ENCODE data around the gene FOXE3.

Gene FOXE3

DNA sequence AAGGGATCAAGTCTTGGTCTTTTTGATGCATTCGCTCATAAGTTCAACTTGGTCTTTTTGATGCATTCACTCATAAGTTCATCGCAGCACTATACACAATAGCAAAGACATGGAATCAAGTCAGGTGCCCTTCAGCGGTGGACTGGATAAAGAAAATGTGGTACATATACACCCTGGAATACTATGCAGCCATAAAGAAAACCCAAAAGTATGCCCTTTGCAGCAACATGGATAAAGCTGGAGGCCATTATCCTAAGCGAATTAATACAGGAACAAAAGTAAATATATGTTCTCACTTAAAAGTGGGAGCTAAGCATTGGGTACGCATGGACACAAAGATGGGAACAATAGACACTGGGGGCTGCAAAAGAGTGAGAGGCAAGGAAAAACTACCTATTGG is 29.8 kb upstream of the FOXE3 start:
- Histone ChIP-seq H3K4me2 (ENCODE audit: insufficient read depth, low read length) (no peak overlapping the region), H3K9ac (ENCODE audit: low read depth, low read length) (no peak overlapping the region), H3K9me3 (ENCODE audit: insufficient read depth, low read length, severe bottlenecking) (no peaks in the 10 kb centered on the region), H4K20me1 (ENCODE audit: insufficient read depth, low read length) (peaks cover 4% of the 10 kb centered on the region; the same call in 1 of the 2 replicates), H3K4me3 (ENCODE audit: low read depth in 1 of 2, low read length in 2 of 2) (no peak overlapping the region), H2AFZ (ENCODE audit: low read depth, low read length) (no peak overlapping the region), H3K27ac (ENCODE audit: low read length) (no peak overlapping the region), H3K36me3 (ENCODE audit: insufficient read depth, low read length) (peaks cover 15% of the 10 kb centered on the region; the same call in 1 of the 2 replicates), H3K27me3 (ENCODE audit: insufficient read depth, low read length, poor library complexity) (no peaks in the 10 kb centered on the region), H3K79me2 (ENCODE audit: insufficient read depth, low read length) (no peaks in the 10 kb centered on the region), H3K4me1 (ENCODE audit: insufficient read depth, low read length) (no peaks in the 10 kb centered on the region)
- TF ChIP-seq EZH2 (IDR thresholded peaks at IDR 0.05; ENCODE audit: borderline replicate concordance, low read depth, low read length, severe bottlenecking), result no peak
- TF ChIP-seq, protein P1, sequence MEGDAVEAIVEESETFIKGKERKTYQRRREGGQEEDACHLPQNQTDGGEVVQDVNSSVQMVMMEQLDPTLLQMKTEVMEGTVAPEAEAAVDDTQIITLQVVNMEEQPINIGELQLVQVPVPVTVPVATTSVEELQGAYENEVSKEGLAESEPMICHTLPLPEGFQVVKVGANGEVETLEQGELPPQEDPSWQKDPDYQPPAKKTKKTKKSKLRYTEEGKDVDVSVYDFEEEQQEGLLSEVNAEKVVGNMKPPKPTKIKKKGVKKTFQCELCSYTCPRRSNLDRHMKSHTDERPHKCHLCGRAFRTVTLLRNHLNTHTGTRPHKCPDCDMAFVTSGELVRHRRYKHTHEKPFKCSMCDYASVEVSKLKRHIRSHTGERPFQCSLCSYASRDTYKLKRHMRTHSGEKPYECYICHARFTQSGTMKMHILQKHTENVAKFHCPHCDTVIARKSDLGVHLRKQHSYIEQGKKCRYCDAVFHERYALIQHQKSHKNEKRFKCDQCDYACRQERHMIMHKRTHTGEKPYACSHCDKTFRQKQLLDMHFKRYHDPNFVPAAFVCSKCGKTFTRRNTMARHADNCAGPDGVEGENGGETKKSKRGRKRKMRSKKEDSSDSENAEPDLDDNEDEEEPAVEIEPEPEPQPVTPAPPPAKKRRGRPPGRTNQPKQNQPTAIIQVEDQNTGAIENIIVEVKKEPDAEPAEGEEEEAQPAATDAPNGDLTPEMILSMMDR (IDR thresholded peaks at IDR 0.05; ENCODE audit: borderline replicate concordance, extremely low read depth, low read length, poor library complexity, severe bottlenecking), result no peak
- ATAC-seq (ENCODE audit: insufficient read depth, low read depth) (no peak), DNase-seq (no peak)

DNA sequence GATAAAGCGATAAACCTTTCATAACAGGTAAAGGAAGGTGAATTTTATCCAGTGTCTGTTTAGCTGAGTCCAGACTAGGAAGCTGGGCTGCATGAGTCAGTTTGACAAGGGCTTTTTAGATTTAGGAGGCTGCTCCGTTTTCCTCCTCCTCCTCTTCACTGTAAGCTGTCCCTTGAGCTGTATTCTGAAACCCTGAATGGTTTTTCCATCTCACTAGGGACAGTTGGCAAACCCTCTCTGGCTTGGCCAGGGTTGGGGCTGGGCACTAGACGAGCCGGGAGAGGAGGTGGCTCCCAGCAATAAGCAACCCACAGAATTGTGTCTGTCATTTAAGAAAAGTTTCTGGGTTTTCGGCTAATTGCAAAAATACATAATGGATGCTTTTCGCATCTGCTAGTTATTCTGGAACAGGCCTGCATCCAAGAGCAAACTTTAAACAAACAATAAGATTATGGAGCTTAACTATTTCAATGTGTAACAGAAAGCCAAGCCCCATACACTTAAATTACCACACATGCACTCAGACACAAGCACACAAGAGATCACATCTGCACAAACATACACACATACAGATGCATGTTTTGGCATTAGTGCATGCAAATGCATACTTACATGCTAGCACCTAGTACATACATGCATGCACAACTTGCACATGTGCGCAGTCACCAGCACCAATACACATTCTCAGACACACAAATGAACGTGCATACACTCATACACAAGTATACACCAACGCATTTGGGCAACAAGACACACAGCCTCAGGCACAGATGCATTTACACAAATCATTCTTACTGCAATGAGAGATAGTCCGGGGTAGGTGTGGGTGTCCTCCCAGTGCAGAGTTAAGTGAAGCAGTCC is 27.8 kb upstream of the FOXE3 start:
- DNase-seq (no peak), ATAC-seq (ENCODE audit: insufficient read depth, low read depth) (peak; percentile 18; the same call in 1 of the 3 replicates)
- no peak overlapping the region for H3K4me2 ChIP-seq (ENCODE audit: insufficient read depth, low read length)
- H3K27me3 ChIP-seq (ENCODE audit: insufficient read depth, low read length, poor library complexity), result no peaks in the 10 kb centered on the region
- TF ChIP-seq EZH2 (IDR thresholded peaks at IDR 0.05; ENCODE audit: borderline replicate concordance, low read depth, low read length, severe bottlenecking), result no peak
- TF ChIP-seq, protein P1 (IDR thresholded peaks at IDR 0.05; ENCODE audit: borderline replicate concordance, extremely low read depth, low read length, poor library complexity, severe bottlenecking), result no peak
- no peak overlapping the region for H3K9ac ChIP-seq (ENCODE audit: low read depth, low read length)
- no peaks in the 10 kb centered on the region for H3K79me2 ChIP-seq (ENCODE audit: insufficient read depth, low read length)
- no peak overlapping the region for H2AFZ ChIP-seq (ENCODE audit: low read depth, low read length)
- no peak overlapping the region for H3K4me3 ChIP-seq (ENCODE audit: low read depth in 1 of 2, low read length in 2 of 2)
- no peak overlapping the region for H3K27ac ChIP-seq (ENCODE audit: low read length)
- no peaks in the 10 kb centered on the region for H3K4me1 ChIP-seq (ENCODE audit: insufficient read depth, low read length)
- H4K20me1 ChIP-seq (ENCODE audit: insufficient read depth, low read length), result peaks cover 4% of the 10 kb centered on the region; the same call in 1 of the 2 replicates
- 0 out of 2 replicates have a peak, but pooled peaks cover under 1% of the 10 kb centered on the region for H3K36me3 ChIP-seq (ENCODE audit: insufficient read depth, low read length)
- H3K9me3 ChIP-seq (ENCODE audit: insufficient read depth, low read length, severe bottlenecking), result no peaks in the 10 kb centered on the region

DNA sequence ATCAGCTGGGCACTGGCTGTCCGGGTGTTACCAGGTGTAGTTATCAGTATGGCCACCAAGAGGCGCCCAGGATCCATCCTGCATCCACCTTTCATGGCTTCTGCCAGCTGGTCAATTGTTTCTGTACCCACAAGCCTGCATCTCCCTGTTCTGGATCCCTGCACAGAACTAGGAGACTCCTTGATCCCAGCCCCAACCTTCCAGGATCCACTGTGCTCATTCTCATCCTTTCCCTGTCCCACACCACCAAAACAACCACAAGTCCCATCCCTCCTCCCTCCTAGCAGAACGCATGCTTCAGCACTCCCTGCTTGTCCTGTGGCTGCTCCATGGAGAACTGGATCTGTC is 27.2 kb upstream of the FOXE3 start:
- Histone ChIP-seq H3K79me2 (ENCODE audit: insufficient read depth, low read length) (no peaks in the 10 kb centered on the region), H3K4me1 (ENCODE audit: insufficient read depth, low read length) (no peaks in the 10 kb centered on the region), H2AFZ (ENCODE audit: low read depth, low read length) (no peak overlapping the region), H3K4me2 (ENCODE audit: insufficient read depth, low read length) (no peak overlapping the region), H3K9ac (ENCODE audit: low read depth, low read length) (no peak overlapping the region), H3K27me3 (ENCODE audit: insufficient read depth, low read length, poor library complexity) (no peaks in the 10 kb centered on the region), H3K4me3 (ENCODE audit: low read depth in 1 of 2, low read length in 2 of 2) (no peak overlapping the region), H4K20me1 (ENCODE audit: insufficient read depth, low read length) (peaks cover 4% of the 10 kb centered on the region; the same call in 1 of the 2 replicates), H3K9me3 (ENCODE audit: insufficient read depth, low read length, severe bottlenecking) (no peaks in the 10 kb centered on the region), H3K36me3 (ENCODE audit: insufficient read depth, low read length) (no peaks in the 10 kb centered on the region), H3K27ac (ENCODE audit: low read length) (no peak overlapping the region)
- DNase-seq (peak; percentile 52), ATAC-seq (ENCODE audit: insufficient read depth, low read depth) (peak; percentile 68)
- TF ChIP-seq, protein P1 (IDR thresholded peaks at IDR 0.05; ENCODE audit: borderline replicate concordance, extremely low read depth, low read length, poor library complexity, severe bottlenecking), result peak; percentile 68
- no peak for TF ChIP-seq EZH2 (IDR thresholded peaks at IDR 0.05; ENCODE audit: borderline replicate concordance, low read depth, low read length, severe bottlenecking)
